Measurements from ENCODE around the gene TYSND1.
A peak's percentile ranks its signal among the peaks of the same experiment; 100 is the strongest.
"Not testable (repeated sequence)": the region's sequence is repeated elsewhere in the genome, so short reads cannot be mapped to it uniquely, and the experiment has no call there.

The TYSND1 gene

DNA sequence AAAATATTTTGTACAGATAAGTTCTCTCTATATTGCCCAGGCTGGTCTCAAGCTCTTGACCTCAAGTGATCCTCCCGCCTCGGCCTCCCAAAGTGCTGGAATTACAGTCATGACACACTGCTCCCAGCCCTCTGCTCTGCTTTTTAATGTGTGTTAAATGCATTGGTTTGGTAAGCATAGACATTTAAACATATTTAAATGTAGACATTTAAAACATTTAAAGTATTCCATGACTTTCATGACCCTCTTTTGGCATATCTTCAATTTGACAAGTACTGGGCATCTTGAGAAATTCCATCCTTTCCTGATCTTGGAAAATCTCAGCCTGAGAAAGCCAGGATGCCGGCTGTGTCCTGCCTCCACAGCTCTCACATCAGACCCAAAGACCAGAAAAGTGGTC lies 29.0 kb upstream of the TYSND1 start:
- no peak for TF ChIP-seq ZNF274 (IDR thresholded peaks at IDR 0.05; ENCODE audit: low read depth, low read length)
- no peak overlapping the region for H3K4me3 ChIP-seq (ENCODE audit: low read length)

DNA sequence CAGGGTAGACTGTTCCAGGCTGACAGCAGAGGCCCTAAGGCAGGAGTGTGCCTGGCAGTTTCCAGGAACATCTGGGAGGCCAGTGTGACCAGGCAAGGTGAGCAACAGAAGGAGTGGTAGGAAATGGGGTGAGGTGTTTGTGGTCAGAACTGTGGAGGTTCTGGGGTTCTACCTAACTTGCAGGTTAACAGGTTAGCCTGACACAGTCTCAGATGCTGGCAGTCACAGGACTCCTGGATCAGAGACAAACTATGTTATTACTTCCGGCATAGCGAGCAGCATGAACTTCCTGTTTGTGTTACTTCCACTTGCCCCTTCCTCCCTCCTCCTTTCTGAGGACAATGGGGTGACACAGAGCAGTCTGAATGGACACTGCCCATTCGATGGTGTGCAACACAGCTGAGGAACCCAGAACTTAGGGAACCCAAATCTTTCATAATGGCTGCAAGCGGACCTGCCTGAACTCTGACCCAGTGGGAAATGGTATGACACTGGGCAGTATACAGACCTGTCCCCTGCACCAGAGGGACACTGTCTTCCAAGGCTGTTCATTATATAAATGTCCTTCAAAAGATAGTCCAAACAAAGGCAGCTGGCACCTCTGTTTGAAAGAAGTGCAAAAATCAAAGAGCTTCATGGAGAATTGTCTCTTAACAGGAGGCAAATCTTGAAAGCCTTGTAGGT lies 27.7 kb upstream of the TYSND1 start:
- no peak overlapping the region for H3K4me3 ChIP-seq (ENCODE audit: low read length)
- no peak for TF ChIP-seq ZNF274 (IDR thresholded peaks at IDR 0.05; ENCODE audit: low read depth, low read length)

DNA sequence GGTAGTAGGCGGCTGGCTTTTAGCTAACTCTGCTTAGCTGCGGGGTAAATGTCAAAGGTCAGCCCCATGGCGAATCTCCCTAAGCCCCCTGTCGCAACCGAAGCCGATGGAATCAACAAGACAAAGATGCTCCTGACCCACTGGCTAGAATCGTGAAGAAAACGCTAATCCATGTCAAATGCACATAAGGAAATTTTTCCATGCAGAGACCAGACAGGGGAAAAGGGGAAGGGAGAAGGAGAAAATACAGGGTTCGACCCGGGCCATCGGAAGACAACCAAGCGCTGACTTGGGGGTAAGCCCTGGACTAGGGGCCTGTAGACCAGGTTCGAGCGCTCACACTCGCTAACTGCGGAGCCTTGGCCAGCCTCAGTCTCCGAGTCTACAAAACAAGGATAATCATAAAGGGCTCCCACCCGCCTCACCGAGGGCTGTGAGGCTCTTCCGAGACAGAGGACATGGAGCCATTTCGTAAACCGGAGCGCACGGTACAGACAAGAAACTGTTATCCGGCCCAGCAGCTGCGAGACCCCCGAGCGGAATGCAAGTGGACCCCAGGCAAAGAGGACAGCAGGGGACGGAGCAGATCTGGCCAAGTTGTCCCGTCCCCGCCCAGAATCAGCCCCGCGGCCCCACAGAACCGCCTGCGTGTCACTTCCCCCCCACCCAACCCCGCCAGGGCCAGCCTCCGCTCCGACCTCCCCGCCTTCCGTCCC lies 23.3 kb upstream of the TYSND1 start:
- TF ChIP-seq ZNF274 (IDR thresholded peaks at IDR 0.05; ENCODE audit: low read depth, low read length): no peak

DNA sequence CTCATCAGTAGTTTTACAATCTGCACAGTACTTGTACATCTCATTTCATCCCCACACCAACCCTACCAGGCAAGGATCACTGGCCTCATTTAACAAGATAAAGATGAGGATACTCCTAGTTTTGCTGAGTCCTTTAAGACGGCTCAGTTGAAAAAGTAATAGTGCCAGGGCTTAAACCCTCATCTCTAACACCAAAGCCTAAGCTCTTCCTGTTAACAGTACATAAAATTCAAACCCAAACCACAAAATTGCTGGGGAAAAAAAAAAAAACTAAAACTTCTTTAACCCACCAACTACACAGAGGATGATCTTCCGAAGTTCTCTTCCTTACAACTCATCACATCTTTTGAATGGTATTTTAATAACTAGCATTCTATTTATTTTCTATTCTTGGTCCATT lies 22.5 kb upstream of the TYSND1 start:
- no peak for TF ChIP-seq ZNF274 (IDR thresholded peaks at IDR 0.05; ENCODE audit: low read depth, low read length)

More for the DNA sequence above, 23.3 kb upstream of the TYSND1 start:
- H3K4me3 ChIP-seq (ENCODE audit: low read length): peak overlapping the region; percentile 89

DNA sequence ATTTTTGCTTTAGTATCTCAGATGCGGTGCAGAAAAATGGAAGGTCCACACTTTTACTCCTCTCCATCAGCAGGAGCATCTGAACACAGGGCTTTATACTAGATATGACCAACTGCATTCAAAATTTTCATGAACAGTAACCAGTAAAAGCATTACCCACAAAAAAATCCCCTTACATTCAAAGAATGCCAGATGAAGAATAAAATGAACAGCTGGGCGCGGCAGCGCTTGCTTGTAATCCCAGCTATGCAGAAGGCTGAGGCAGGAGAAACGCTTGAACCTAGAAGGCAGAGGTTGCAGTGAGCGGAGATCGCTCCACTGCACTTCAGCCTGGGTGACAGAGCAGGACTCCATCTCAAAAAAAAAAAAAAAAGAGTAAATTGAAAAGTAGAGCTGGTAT lies 20.7 kb upstream of the TYSND1 start:
- H3K4me3 ChIP-seq (ENCODE audit: low read length): no peak overlapping the region
- TF ChIP-seq ZNF274 (IDR thresholded peaks at IDR 0.05; ENCODE audit: low read depth, low read length): no peak

More for the DNA sequence above, 22.5 kb upstream of the TYSND1 start:
- peak overlapping the region; percentile 89 for H3K4me3 ChIP-seq (ENCODE audit: low read length)

DNA sequence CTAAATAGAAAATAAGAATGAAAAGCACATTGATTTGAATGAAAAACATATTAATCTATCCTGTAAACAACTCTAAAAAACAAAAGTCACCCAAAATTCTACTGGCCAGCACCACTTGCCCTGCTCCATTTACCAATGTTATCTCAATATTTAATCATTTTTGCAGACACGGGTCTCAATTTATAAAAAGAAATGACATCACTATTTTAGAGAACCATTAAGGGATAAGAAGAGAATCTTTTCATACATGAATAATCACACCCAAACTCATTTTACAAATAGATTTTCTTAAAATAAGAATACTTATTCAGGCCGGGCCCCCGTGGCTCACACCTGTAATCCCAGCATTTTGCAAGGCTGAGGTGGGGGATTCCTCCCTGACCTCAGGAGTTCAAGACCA lies 19.9 kb upstream of the TYSND1 start:
- no peak overlapping the region for H3K4me3 ChIP-seq (ENCODE audit: low read length)
- no peak for TF ChIP-seq ZNF274 (IDR thresholded peaks at IDR 0.05; ENCODE audit: low read depth, low read length)

DNA sequence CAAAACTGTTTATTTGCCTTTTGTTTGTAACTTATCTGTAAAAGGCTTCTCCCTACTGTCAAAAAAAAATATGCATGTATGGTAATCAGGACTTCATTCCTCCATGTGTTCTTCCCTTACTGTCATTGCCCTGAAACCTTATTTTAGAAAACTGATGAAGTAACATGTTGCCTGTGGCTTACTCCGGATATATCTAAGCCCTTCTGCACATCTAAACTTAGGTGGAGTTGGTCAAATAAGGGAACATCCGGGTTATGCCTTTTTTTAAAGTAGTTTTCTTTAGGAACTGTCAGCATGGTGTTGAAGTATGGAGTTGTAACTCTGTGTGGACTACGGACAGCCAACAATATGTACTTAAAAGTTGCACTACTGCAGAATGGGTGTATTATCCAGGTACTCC lies 17.7 kb upstream of the TYSND1 start:
- no peak for TF ChIP-seq ZNF274 (IDR thresholded peaks at IDR 0.05; ENCODE audit: low read depth, low read length)
- H3K4me3 ChIP-seq (ENCODE audit: low read length): no peak overlapping the region

DNA sequence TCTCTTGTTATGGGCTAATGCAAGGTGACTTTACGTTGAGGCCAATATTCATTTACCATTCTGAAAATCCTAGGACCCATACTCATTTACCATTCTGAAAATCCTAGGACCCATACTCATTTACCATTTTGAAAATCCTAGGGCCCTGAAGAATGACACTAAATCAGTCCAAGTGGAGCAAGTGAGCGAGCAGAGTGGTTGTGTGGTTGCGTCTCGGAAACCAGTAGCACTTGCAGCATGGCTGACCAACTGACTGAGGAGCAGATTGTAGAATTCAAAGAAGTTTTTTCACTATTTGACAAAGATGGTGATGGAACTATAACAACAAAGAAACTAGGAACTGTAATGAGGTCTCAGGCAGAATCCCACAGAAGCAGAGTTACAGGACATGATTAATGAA lies 16.9 kb upstream of the TYSND1 start:
- TF ChIP-seq ZNF274 (IDR thresholded peaks at IDR 0.05; ENCODE audit: low read depth, low read length): no peak
- H3K4me3 ChIP-seq (ENCODE audit: low read length): peak overlapping the region; percentile 32; the same call in 1 of the 2 replicates

DNA sequence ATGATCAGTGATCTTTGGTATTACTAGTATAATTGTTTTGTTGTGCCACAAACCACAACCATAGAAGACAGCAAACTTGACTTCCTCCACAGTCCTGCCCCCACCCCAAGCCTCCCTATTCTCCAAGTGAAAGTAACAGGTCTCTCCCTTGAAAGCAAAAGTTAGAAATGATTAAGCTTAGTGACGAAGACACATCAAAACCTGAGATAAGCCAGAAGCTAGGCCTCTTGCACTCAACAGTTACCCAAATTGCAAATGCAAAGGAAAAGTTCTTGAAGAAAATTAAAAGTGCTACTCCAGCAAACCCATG lies 16.3 kb upstream of the TYSND1 start:
- no peak overlapping the region for H3K4me3 ChIP-seq (ENCODE audit: low read length)
- no peak for TF ChIP-seq ZNF274 (IDR thresholded peaks at IDR 0.05; ENCODE audit: low read depth, low read length)

DNA sequence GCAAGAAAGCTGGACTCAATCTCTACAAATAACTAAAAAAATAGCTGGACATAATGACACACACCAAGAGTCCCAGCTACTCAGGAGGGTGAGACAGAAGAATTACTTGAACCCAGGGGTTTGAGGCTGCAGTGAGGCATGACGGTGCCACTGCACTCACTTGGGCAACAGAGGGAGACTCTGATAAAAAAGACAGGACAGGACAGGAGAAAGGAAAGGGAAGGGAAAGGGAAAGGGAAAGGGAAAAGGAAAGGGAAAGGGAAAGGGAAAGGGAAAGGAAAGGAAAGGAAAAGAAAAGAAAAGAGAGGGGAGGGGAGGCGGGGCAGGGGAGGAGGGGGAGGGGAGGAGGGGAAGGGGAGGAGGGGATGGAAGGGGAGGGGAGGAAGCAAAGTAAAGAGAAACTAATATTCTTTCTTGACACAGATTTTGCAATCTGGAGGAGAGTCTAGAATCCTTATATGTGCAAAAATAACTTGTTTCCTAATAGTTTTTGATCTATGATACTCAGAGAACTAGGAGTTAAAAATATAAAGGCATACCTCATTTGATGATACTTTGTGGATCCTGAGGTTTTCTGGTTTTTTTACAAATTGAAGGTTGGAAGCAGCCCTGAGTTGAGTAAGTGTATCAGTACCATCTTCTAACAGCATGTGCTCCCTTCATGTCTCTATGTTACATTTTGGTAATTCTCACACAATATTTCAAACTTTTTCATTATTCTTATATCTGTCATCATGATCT lies 15.8 kb upstream of the TYSND1 start:
- TF ChIP-seq ZNF274 (IDR thresholded peaks at IDR 0.05; ENCODE audit: low read depth, low read length): no peak
- H3K4me3 ChIP-seq (ENCODE audit: low read length): no peak overlapping the region

DNA sequence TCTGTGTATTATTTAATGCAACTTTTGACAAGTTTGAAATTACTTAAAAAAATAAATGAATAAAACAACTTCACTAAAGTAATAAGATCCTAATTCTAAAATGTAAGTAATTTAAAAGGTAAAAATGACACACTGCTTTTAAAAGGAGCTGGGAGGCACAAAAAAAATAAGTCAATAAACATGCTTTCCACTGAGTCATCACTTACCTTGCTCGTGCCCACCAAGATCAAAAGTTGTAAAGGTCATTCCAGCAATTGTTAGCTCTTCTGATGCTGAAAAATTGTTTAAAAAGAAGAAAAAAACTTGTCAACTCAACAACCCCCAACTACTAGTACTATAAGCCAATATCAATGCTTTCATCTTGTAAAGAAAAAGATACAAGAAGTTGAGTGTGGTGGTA lies 14.3 kb upstream of the TYSND1 start:
- TF ChIP-seq ZNF274 (IDR thresholded peaks at IDR 0.05; ENCODE audit: low read depth, low read length): no peak
- no peak overlapping the region for H3K4me3 ChIP-seq (ENCODE audit: low read length)

DNA sequence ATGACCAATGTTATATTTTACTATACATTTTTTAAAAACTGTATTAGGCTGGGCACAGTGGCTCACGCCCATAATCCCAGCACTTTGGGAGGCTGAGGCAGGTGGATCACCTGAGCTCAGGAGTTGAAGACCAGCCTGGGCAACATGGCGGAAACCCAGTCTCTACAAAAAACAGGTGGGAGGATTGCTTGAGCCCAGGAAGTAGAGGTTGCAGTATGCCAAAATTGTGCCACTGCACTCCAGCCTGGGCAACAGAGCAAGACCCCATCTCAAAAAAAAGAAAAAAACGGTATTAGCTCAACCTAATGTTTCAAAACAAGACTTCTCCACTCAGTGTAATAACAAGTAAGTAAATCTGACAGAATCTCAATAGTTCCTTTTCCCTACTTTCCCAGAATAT lies 12.9 kb upstream of the TYSND1 start:
- H3K4me3 ChIP-seq (ENCODE audit: low read length): not testable (repeated sequence)

DNA sequence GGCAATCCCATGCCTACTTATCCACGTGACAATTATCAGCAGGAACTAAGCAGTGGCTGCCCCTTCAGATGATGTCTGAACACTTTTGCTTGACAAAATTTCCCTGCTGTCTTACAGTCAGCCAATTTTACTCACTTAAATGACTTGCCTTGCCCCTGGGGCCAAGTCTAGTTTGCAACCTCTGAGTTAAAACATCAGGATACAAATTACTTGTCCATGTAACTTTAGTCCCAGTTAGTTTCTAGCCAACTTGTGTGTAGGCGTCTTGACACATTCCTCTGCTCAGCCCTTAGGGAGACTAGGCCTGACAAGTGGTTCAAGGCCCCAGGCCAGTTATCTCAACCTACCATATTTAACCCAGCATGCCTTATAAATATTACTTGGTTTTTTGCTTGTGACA lies 11.6 kb upstream of the TYSND1 start:
- H3K4me3 ChIP-seq (ENCODE audit: low read length): no peak overlapping the region
- no peak for TF ChIP-seq ZNF274 (IDR thresholded peaks at IDR 0.05; ENCODE audit: low read depth, low read length)

DNA sequence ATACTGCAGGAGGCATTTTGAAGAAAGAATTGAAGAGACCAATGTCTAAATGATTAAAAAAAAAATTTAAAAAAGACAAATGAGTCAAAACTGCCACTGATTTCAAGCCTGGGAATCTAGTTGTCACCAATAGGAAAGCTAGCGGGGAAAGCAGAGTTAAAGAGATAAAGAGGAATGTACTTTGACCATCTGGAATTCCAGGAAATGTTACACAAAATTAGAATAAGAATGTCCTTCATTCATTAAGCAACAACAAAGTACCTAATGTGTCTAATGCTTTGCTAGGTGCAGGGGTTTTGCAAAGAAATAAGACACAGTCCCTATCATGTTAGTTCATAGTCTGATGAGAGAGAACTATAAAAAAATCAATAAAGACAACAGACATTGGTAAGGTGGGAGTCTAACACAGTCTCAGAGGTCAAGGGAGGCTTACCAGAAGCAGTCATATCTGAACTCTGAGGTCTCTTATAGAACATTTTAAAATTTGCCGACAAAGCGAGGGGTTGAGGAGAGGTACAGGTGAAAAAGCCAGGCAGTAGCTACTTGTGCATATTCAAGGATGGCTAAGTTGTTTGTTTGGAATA lies 8.8 kb upstream of the TYSND1 start:
- no peak for TF ChIP-seq ZNF274 (IDR thresholded peaks at IDR 0.05; ENCODE audit: low read depth, low read length)
- H3K4me3 ChIP-seq (ENCODE audit: low read length): no peak overlapping the region

DNA sequence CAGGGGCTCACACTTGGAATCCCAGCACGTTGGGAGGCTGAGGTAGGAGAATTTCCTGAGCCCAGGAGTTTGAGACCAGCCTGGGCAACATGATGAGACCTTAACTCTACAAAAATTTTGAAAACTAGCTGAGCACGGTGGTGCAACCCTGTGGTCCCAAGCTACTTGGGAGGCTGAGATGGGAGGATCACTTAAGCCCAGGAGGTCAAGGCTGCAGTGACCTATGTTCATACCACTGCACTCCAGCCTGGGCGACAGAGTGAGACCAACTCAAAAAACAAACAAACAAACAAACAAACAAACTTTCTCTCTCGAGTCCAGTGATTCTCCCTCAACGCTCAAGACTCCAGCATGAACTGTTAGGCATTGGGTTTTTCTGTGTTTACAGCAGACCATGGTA lies 2.0 kb upstream of the TYSND1 start:
- H3K4me3 ChIP-seq (ENCODE audit: low read length): no peak overlapping the region
- no peak for TF ChIP-seq ZNF274 (IDR thresholded peaks at IDR 0.05; ENCODE audit: low read depth, low read length)

All from GM08714 (cell line).